IPS DF 19.7 (cell line): ENCODE results near the gene MED12L.

Experiments used
- DNase-seq: peaks from one replicate; pipeline ENCODE4 v3.0.0-alpha.2; 2013; ENCODE audit warnings: low read depth, low spot score

The MED12L gene

GRCh38 chr3:151091685-151092345, 6.4 kb downstream of the MED12L start:
- no peak for DNase-seq

GRCh38 chr3:151093148-151093547, 7.7 kb downstream of the MED12L start:
- DNase-seq = no peak

- DNase-seq = no peak
These were observed 8.4 kb downstream of the MED12L start for GRCh38 chr3:151093905-151094304.

- DNase-seq = no peak
These were observed 11.3 kb downstream of the MED12L start for GRCh38 chr3:151096716-151097115.

GRCh38 chr3:151100076-151100475, 14.6 kb downstream of the MED12L start:
- DNase-seq = no peak

- no peak for DNase-seq
These were observed 16.0 kb downstream of the MED12L start for GRCh38 chr3:151101270-151101969.

- no peak for DNase-seq
These were observed 20.8 kb downstream of the MED12L start for GRCh38 chr3:151106311-151106710.

- DNase-seq = no peak
These were observed 21.7 kb downstream of the MED12L start for GRCh38 chr3:151107177-151107576.

- no peak for DNase-seq
These were observed 22.2 kb downstream of the MED12L start for GRCh38 chr3:151107701-151108100.

GRCh38 chr3:151109286-151109800, 23.9 kb downstream of the MED12L start:
- DNase-seq = no peak

- no peak for DNase-seq
These were observed 27.3 kb downstream of the MED12L start for GRCh38 chr3:151112731-151113130.

- DNase-seq = no peak
These were observed 27.9 kb downstream of the MED12L start for GRCh38 chr3:151113343-151113742.

- no peak for DNase-seq
These were observed 31.6 kb downstream of the MED12L start for GRCh38 chr3:151117047-151117446.

- DNase-seq = no peak
These were observed 33.7 kb downstream of the MED12L start for GRCh38 chr3:151119188-151119587.

- DNase-seq = no peak
These were observed 34.9 kb downstream of the MED12L start for GRCh38 chr3:151120409-151120808.

GRCh38 chr3:151121016-151121415, 35.6 kb downstream of the MED12L start:
- no peak for DNase-seq

- no peak for DNase-seq
These were observed 38.4 kb downstream of the MED12L start for GRCh38 chr3:151123827-151124226.

- DNase-seq = no peak
These were observed 39.0 kb downstream of the MED12L start for GRCh38 chr3:151124476-151124875.

GRCh38 chr3:151130428-151130827, 45.0 kb downstream of the MED12L start:
- DNase-seq = no peak

GRCh38 chr3:151133175-151133574, 47.7 kb downstream of the MED12L start:
- no peak for DNase-seq

GRCh38 chr3:151133917-151134450, 48.5 kb downstream of the MED12L start:
- no peak for DNase-seq

- no peak for DNase-seq
These were observed 50.3 kb downstream of the MED12L start for GRCh38 chr3:151135541-151136337.
